ENCODE measurements around the gene LYVE1. TPM values are rescaled to one million over a fixed set of nuclear protein-coding genes. Genes with fewer than 3 reads are reported as not detected.

The LYVE1 gene
- total and polyA plus RNA-seq, 2 of the 13 experiments (the other 11 are each of a cell fraction or from before 2014, with no cell fraction given): 1.2 to 1.4 TPM

GRCh38 chr11:10599388-10600175, 31.1 kb upstream of the LYVE1 start (continued):
- TF ChIP-seq DDIT3 (CRISPR knock-in tag; IDR thresholded peaks at IDR 0.05) (no peak), FOXC1 (CRISPR knock-in tag; IDR thresholded peaks at IDR 0.05; ENCODE audit: borderline replicate concordance) (no peak), ZNF501 (CRISPR knock-in tag; IDR thresholded peaks at IDR 0.05) (no peak), MLX (CRISPR knock-in tag; IDR thresholded peaks at IDR 0.05) (0 out of 2 replicates have a peak, but pooled peaks have one; percentile 20), ZNF274 (CRISPR knock-in tag; IDR thresholded peaks at IDR 0.05) (no peak), ZKSCAN8 (CRISPR knock-in tag; IDR thresholded peaks at IDR 0.05; ENCODE audit: borderline replicate concordance) (0 out of 2 replicates have a peak, but pooled peaks have one; percentile 32), ZNF350 (CRISPR knock-in tag; IDR thresholded peaks at IDR 0.05; ENCODE audit: borderline replicate concordance, low read depth) (no peak), JARID2 (CRISPR knock-in tag; IDR thresholded peaks at IDR 0.05; ENCODE audit: insufficient replicate concordance) (no peak), MLXIP (CRISPR knock-in tag; IDR thresholded peaks at IDR 0.05; ENCODE audit: borderline replicate concordance) (no peak), KIAA2018 (CRISPR knock-in tag; IDR thresholded peaks at IDR 0.05; ENCODE audit: borderline replicate concordance) (no peak), SMARCE1 (IDR thresholded peaks at IDR 0.05; ENCODE audit: borderline replicate concordance) (no peak), ZNF564 (CRISPR knock-in tag; IDR thresholded peaks at IDR 0.05) (no peak)

All from HepG2 (cell line).